Measurements from ENCODE around the gene PIGT.

Gene PIGT

GRCh38 chr20:45410887-45411286, 5.1 kb upstream of the PIGT start:
- TF ChIP-seq CTCF (IDR thresholded peaks at IDR 0.05; ENCODE audit: borderline replicate concordance, control extremely low read depth, extremely low read depth, insufficient read depth, missing control alignments) = no peak

GRCh38 chr20:45412653-45413052, 3.3 kb upstream of the PIGT start:
- in situ Hi-C loops (cut with MboI; ENCODE audit: low sequenced_read_pairs, unreplicated experiment) = no loop called here
- TF ChIP-seq CTCF (IDR thresholded peaks at IDR 0.05; ENCODE audit: borderline replicate concordance, control extremely low read depth, extremely low read depth, insufficient read depth, missing control alignments) = no peak
- DNase-seq (ENCODE audit: low spot score) = no peak

More at GRCh38 chr20:45410887-45411286, 5.1 kb upstream of the PIGT start:
- DNase-seq (ENCODE audit: low spot score) = no peak
- in situ Hi-C loops (cut with MboI; ENCODE audit: low sequenced_read_pairs, unreplicated experiment) = no loop called here

GRCh38 chr20:45413479-45413878, 2.5 kb upstream of the PIGT start:
- in situ Hi-C loops (cut with MboI; ENCODE audit: low sequenced_read_pairs, unreplicated experiment) = no loop called here
- DNase-seq (ENCODE audit: low spot score) = no peak
- TF ChIP-seq CTCF (IDR thresholded peaks at IDR 0.05; ENCODE audit: borderline replicate concordance, control extremely low read depth, extremely low read depth, insufficient read depth, missing control alignments) = no peak

- TF ChIP-seq CTCF (IDR thresholded peaks at IDR 0.05; ENCODE audit: borderline replicate concordance, control extremely low read depth, extremely low read depth, insufficient read depth, missing control alignments) = no peak
- DNase-seq (ENCODE audit: low spot score) = no peak
- in situ Hi-C loops (cut with MboI; ENCODE audit: low sequenced_read_pairs, unreplicated experiment) = no loop called here
Measured at GRCh38 chr20:45416917-45417316, 976 bp downstream of the PIGT start.

GRCh38 chr20:45419188-45420091, 3.5 kb downstream of the PIGT start:
- in situ Hi-C loops (cut with MboI; ENCODE audit: low sequenced_read_pairs, unreplicated experiment) = no loop called here
- TF ChIP-seq CTCF (IDR thresholded peaks at IDR 0.05; ENCODE audit: borderline replicate concordance, control extremely low read depth, extremely low read depth, insufficient read depth, missing control alignments) = no peak
- peak; percentile 47 for DNase-seq (ENCODE audit: low spot score)

- no peak for TF ChIP-seq CTCF (IDR thresholded peaks at IDR 0.05; ENCODE audit: borderline replicate concordance, control extremely low read depth, extremely low read depth, insufficient read depth, missing control alignments)
- DNase-seq (ENCODE audit: low spot score) = no peak
- in situ Hi-C loops (cut with MboI; ENCODE audit: low sequenced_read_pairs, unreplicated experiment) = no loop called here
Measured at GRCh38 chr20:45420125-45420524, 4.2 kb downstream of the PIGT start.
